ENCODE results near the gene TCF25. TPM values are rescaled to one million over a fixed set of nuclear protein-coding genes. Genes with fewer than 3 reads are reported as not detected.
A peak's percentile ranks its signal among the peaks of the same experiment; 100 is the strongest.

The TCF25 gene
- polyA plus RNA-seq, 1 donor (not counting 4 experiments of a cell fraction or from before 2014, with no cell fraction given) = 103 TPM

DNA sequence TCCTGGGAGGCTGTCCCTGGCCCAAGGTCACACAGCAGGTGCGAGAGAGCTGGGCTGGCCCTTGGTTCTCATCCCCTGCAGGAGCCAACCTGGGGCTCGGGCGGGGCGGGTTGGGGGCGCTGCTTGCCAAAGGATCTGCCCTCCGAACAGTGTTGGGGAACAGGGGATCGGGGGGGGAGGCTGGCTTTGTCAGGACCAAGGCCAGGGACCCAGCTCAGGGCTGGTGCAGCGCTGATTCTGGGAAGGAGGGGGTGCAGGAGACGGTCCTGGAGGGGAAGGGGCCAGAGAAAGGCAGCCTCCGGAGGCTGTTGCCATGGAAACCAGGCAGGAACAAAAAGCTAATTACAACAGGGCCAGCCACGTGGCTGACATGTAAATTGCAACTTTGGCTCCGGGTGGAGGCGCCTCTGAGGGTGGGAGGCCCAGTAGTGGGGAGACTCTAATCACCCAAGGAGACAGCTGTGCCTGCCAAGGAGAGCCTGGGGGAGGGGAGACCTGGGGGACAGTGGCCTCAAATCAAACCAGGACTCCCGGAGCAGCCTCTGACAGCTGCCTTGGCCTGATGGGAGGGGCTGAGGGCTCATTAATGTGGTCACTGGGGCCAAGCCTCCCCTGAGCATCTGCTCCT, 51.0 kb downstream of the TCF25 start:
- peaks cover 5% of the 10 kb centered on the region for H3K27me3 ChIP-seq (ENCODE audit: control insufficient read depth, extremely low read depth, insufficient read depth, low read length)
- peaks cover 5% of the 10 kb centered on the region for H4K20me1 ChIP-seq (ENCODE audit: control insufficient read depth, extremely low read depth, insufficient read depth, low read length)
- H2AFZ ChIP-seq (ENCODE audit: control insufficient read depth, low read length) = no peak overlapping the region
- DNase-seq (ENCODE audit: low read depth, low spot score) = no peak
- no peaks in the 10 kb centered on the region for H3K79me2 ChIP-seq (ENCODE audit: control insufficient read depth, insufficient read depth, low read length)
- peak overlapping the region; percentile 54 for H3K4me2 ChIP-seq (ENCODE audit: control insufficient read depth, extremely low read depth, insufficient read depth, low read depth, low read length)
- no peaks in the 10 kb centered on the region for H3K9me3 ChIP-seq (ENCODE audit: control insufficient read depth, low read depth, low read length)
- FAIRE-seq = no peak
- TF ChIP-seq, protein P1, sequence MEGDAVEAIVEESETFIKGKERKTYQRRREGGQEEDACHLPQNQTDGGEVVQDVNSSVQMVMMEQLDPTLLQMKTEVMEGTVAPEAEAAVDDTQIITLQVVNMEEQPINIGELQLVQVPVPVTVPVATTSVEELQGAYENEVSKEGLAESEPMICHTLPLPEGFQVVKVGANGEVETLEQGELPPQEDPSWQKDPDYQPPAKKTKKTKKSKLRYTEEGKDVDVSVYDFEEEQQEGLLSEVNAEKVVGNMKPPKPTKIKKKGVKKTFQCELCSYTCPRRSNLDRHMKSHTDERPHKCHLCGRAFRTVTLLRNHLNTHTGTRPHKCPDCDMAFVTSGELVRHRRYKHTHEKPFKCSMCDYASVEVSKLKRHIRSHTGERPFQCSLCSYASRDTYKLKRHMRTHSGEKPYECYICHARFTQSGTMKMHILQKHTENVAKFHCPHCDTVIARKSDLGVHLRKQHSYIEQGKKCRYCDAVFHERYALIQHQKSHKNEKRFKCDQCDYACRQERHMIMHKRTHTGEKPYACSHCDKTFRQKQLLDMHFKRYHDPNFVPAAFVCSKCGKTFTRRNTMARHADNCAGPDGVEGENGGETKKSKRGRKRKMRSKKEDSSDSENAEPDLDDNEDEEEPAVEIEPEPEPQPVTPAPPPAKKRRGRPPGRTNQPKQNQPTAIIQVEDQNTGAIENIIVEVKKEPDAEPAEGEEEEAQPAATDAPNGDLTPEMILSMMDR (optimal IDR thresholded peaks at IDR 0.05 in 1 of 3, IDR thresholded peaks at IDR 0.05 in 1 of 3, conservative IDR thresholded peaks at IDR 0.05 in 1 of 3; ENCODE audit: extremely low read depth in 1 of 3, insufficient read depth in 2 of 3, low read length in 3 of 3) = no peak
- TF ChIP-seq EZH2 (IDR thresholded peaks at IDR 0.05; ENCODE audit: low read length) = no peak
- no peak overlapping the region for H3K9ac ChIP-seq (ENCODE audit: control insufficient read depth, extremely low read depth, insufficient read depth, low read length)
- peak overlapping the region in 2 of 3 experiments; percentile 44 to 77 for H3K4me3 ChIP-seq (ENCODE audit: control insufficient read depth in 2 of 3, extremely low read depth in 1 of 3, insufficient read depth in 2 of 3, low read depth in 1 of 3, low read length in 3 of 3)
- dilution Hi-C loops (cut with MboI; ENCODE audit: extremely low pct_ligation_motif_present, low sequenced_read_pairs) = no loop called here
- H3K36me3 ChIP-seq (ENCODE audit: control insufficient read depth in 2 of 2, extremely low read depth in 1 of 2, insufficient read depth in 2 of 2, low read length in 2 of 2) = no peaks in the 10 kb centered on the region
- peaks cover 19% of the 10 kb centered on the region for H3K4me1 ChIP-seq (ENCODE audit: control insufficient read depth, extremely low read depth, insufficient read depth, low read length)
- H3K27ac ChIP-seq (ENCODE audit: control insufficient read depth, insufficient read depth, low read length) = no peak overlapping the region
- no peaks in the 10 kb centered on the region for H3K9me1 ChIP-seq (ENCODE audit: control insufficient read depth, extremely low read depth, insufficient read depth, low read length)

DNA sequence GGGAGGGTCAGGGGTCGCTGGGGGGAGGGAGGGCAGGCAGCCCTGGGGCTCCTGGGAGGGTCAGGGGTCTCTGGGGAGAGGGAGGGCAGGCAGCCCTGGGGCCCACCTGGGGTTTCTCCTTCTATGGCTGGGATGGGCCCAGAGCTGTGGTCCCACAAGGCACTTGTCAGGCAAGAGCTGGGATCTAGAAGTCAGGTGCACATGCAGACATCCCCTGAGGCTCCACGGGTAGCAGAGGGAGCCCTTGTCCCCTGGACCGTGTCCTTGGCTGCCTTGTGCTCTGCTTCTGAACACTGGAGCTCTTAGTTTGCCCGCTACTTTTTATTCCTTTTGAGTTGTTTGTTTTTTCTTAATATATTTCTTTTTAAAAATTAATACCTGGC, 51.5 kb downstream of the TCF25 start:
- no peak for DNase-seq (ENCODE audit: low read depth, low spot score)
- no peak for FAIRE-seq
- peaks cover 5% of the 10 kb centered on the region for H3K27me3 ChIP-seq (ENCODE audit: control insufficient read depth, extremely low read depth, insufficient read depth, low read length)

More for the DNA sequence above, 51.5 kb downstream of the TCF25 start:
- Histone ChIP-seq H3K4me1 (ENCODE audit: control insufficient read depth, extremely low read depth, insufficient read depth, low read length) (peaks cover 19% of the 10 kb centered on the region), H2AFZ (ENCODE audit: control insufficient read depth, low read length) (no peak overlapping the region), H3K4me2 (ENCODE audit: control insufficient read depth, extremely low read depth, insufficient read depth, low read depth, low read length) (no peak overlapping the region), H3K27ac (ENCODE audit: control insufficient read depth, insufficient read depth, low read length) (no peak overlapping the region), H3K9ac (ENCODE audit: control insufficient read depth, extremely low read depth, insufficient read depth, low read length) (no peak overlapping the region), H4K20me1 (ENCODE audit: control insufficient read depth, extremely low read depth, insufficient read depth, low read length) (peaks cover 5% of the 10 kb centered on the region), H3K36me3 (ENCODE audit: control insufficient read depth in 2 of 2, extremely low read depth in 1 of 2, insufficient read depth in 2 of 2, low read length in 2 of 2) (no peaks in the 10 kb centered on the region), H3K9me3 (ENCODE audit: control insufficient read depth, low read depth, low read length) (no peaks in the 10 kb centered on the region), H3K79me2 (ENCODE audit: control insufficient read depth, insufficient read depth, low read length) (no peaks in the 10 kb centered on the region), H3K9me1 (ENCODE audit: control insufficient read depth, extremely low read depth, insufficient read depth, low read length) (no peaks in the 10 kb centered on the region), H3K4me3 (ENCODE audit: control insufficient read depth in 2 of 3, extremely low read depth in 1 of 3, insufficient read depth in 2 of 3, low read depth in 1 of 3, low read length in 3 of 3) (peak overlapping the region in 1 of 3 experiments; percentile 44)
- dilution Hi-C loops (cut with MboI; ENCODE audit: extremely low pct_ligation_motif_present, low sequenced_read_pairs) = no loop called here
- TF ChIP-seq, protein P1 (optimal IDR thresholded peaks at IDR 0.05 in 1 of 3, IDR thresholded peaks at IDR 0.05 in 1 of 3, conservative IDR thresholded peaks at IDR 0.05 in 1 of 3; ENCODE audit: extremely low read depth in 1 of 3, insufficient read depth in 2 of 3, low read length in 3 of 3) = no peak
- no peak for TF ChIP-seq EZH2 (IDR thresholded peaks at IDR 0.05; ENCODE audit: low read length)
